ENCODE data around the gene INTS6L. TPM values are rescaled to one million over a fixed set of nuclear protein-coding genes. Genes with fewer than 3 reads are reported as not detected.
A peak's percentile ranks its signal among the peaks of the same experiment; 100 is the strongest.
"Not testable (repeated sequence)": the region's sequence is repeated elsewhere in the genome, so short reads cannot be mapped to it uniquely, and the experiment has no call there.

The INTS6L gene
- total RNA-seq, 1 donor from 2014 or later = 4.6 TPM

- DNase-seq = no peak
Measured at GRCh38 chrX:135528254-135528653, 7.8 kb downstream of the INTS6L start.

- no peak for DNase-seq
Measured at GRCh38 chrX:135528756-135529155, 8.3 kb downstream of the INTS6L start.

- DNase-seq = no peak
Measured at GRCh38 chrX:135530097-135530496, 9.6 kb downstream of the INTS6L start.

- DNase-seq = no peak
Measured at GRCh38 chrX:135531813-135532212, 11.4 kb downstream of the INTS6L start.

GRCh38 chrX:135535077-135535940, 14.8 kb downstream of the INTS6L start:
- DNase-seq = no peak

DNA sequence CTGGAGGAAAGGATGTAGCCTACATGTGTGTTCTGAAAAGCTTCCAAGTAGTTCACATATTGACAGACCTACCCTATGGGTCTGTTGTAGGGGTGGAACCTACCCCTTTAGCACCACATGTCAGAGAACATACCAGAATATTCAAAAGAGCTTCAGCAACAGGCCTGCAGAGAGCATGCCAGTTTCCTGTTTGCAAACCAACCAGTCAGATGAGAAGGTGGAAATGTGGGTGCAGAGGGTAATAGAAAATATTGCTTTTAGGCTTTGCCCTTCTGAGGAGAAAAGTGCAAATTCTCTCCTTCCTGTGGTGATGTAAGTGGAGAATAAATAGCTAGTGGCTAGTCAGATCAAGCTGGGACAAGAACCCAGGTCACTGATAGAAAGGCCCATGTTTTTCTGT, 16.4 kb downstream of the INTS6L start:
- no peak for DNase-seq

GRCh38 chrX:135541351-135541750, 20.9 kb downstream of the INTS6L start:
- DNase-seq = no peak

DNA sequence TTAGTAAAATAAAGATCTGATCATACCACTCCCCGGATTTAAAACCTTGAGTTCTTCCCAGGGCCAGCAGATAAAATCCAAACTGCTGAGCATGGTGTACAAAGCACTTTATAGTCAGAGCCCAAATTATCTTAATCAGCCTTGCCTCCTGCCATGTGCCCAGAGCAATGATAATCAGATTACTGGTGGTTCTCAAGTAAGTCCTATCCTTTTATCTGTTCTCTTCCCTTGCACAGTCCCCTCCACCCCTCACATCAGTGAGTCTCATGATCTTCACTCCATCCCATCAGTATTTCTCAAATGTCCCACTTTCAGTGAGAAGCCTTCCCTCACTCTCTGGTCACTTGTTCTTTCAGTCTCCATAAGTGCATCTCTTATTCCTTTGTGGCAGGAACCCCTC, 22.7 kb downstream of the INTS6L start:
- DNase-seq = no peak

- peak; percentile 1 for DNase-seq
Measured at GRCh38 chrX:135543924-135544323, 23.5 kb downstream of the INTS6L start.

DNA sequence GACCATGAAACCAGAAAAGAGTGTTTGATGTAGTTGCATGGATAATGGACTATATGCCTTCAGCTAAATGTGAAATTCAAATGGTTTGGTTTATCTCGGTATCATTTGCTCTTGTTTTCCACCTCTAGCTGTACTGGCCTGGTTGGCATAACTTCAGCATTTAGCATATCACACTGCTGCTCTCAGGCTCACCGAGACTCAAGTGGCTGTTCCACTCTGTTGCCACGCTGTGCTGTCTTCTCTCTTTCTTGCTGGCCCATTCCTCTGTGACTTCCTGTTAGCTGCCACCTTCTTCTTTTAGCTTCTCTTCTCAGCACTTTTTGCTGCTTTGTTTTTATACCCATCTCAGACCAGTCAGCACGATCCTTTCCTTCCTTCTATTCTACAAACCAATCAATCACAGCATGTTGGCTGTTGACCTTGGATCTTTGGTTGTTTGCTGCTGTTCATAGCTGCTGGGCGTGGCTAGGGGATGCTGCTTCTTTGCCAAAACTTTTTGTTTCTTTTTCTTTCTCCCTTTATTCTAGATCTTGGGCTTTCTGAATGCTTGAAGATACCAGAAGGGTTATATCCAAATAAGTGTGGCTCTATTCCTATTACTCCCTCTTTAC, 24.0 kb downstream of the INTS6L start:
- no peak for DNase-seq

- DNase-seq = no peak
Measured at GRCh38 chrX:135547767-135548166, 27.3 kb downstream of the INTS6L start.

DNA sequence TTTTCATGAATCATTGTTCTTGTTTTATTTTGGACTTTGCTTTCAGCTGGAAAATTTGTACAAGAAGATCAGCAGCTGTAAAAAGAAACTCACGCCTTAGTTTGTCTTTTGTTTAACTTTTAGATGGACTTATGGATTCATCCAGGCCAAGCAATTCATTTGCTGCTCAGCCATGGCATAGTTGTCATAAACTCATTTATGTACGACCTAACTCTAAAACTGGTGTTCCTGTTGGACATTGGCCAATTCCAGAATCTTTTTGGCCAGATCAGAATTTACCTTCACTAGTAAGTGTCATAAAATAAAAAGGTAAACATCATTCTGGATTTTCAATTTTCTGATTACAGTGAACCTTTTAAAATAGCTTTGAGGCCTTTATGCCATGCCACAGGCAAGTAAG, 29.1 kb downstream of the INTS6L start:
- no peak for DNase-seq

- DNase-seq = no peak
Measured at GRCh38 chrX:135556055-135556454, 35.6 kb downstream of the INTS6L start.

GRCh38 chrX:135557344-135557743, 36.9 kb downstream of the INTS6L start:
- no peak for DNase-seq

DNA sequence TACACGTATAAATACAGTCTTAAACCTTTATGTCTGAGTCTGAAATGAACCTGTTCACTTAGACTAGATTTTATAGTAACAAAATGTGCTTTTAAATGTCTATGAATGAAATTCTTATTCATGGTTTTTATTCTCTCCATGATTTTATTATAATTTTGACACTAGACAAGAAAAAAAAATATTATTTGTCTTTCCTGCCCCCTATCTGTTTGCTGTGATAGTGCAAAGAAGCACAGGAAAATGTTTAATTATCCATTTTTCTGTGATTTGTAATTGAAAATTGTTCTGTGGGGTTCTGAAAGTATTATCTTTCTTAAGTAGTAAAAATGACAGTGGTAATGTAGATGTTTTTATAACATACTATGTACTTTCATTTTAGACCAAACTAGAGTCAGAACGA, 52.0 kb downstream of the INTS6L start:
- peak; percentile 3 for DNase-seq

- DNase-seq = peak; percentile 13
Measured at GRCh38 chrX:135581496-135581895, 61.0 kb downstream of the INTS6L start.

DNA sequence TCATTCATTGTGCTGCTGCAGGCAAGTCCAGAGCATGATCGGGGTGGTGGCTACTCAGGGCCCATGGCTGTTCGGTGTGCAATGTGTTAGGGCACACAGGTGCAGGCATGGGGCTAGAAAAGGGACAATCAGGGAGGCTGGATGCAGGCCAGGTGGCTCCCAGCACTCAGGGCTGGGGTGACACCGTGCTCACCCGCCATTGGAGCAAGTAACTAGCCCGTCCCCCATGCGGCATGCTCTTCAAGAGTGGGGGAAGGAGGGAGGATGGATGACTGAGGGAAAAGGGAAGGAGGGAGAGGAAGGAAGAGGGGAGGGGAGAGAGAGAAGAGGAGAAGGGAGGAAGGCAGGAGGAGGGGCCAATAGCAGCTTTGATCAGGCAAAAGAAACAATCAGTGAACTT, 64.7 kb downstream of the INTS6L start:
- DNase-seq = no peak

- no peak for DNase-seq
Measured at GRCh38 chrX:135591871-135592270, 71.4 kb downstream of the INTS6L start.

DNA sequence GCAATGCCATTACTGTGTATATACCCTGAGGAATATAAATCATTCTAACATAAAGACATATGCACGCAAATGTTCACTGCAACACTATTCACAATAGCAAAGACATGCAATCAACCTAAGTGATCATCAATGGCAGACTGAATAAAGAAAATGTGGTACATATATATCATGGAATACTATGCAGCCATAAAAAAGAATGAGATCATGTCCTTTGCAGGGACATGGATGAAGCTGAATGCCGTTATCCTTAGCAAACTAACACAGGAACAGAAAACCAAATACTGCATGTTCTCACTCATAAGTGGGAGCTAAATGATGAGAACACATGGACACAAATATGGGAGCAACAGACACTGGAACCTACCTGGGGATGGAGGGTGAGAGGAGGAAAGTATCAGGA, 73.6 kb downstream of the INTS6L start:
- not testable (repeated sequence) for DNase-seq

DNA sequence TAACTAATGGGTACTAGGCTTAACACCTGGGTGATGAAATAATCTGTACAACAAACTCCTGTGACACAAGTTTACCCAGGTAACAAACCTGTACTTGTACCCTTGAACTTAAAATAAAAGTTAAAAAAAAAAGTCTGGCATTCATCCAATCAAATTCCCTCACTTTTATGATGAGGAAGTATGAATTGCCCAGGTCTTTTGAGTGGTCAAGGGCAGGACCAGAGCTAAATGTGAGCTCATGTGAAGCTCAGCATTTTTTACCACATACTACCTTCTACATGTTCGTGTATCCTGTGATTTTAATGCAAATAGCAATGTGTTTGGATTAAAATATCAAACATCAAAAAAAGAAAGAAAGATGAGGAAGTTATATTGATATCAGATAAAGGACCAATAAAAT, 74.0 kb downstream of the INTS6L start:
- DNase-seq = not testable (repeated sequence)

GRCh38 chrX:135595543-135595942, 75.1 kb downstream of the INTS6L start:
- no peak for DNase-seq

GRCh38 chrX:135596495-135596894, 76.0 kb downstream of the INTS6L start:
- peak; percentile 61 for DNase-seq

- no peak for DNase-seq
Measured at GRCh38 chrX:135605906-135606305, 85.4 kb downstream of the INTS6L start.
